IMR-90 (cell line): ENCODE measurements around the gene ARMC9. TPM values are rescaled to one million over a fixed set of nuclear protein-coding genes. Genes with fewer than 3 reads are reported as not detected.

Experiments
- ATAC-seq: fragments of 200-7000 bp; cut with Tn5 transposase; 2 replicates; pipeline ENCODE4 v1.9.1; 2020; ENCODE audit warnings: low read depth, mild to moderate bottlenecking, moderate library complexity
- BruUV-seq: library from RNA; stranded (reverse); fragments of 400-500 nt; replicated peaks from 2 replicates; lab custom pipeline; 2021; lab: Mats Ljungman, UMichigan
- CTCF ChIA-PET: fragments of 300-600 bp; formaldehyde crosslinking; extraction: SDS; loops from one replicate; lab custom pipeline; 2021; ENCODE audit warnings: antibody characterized with exemption; lab: Yijun Ruan, JAX
- POLR2A ChIA-PET: fragments of 300-600 bp; sonication (Branson Sonifier 250); formaldehyde crosslinking; loops from one replicate; lab custom pipeline; 2022; ENCODE audit warnings: antibody characterized with exemption; ENCODE audit not compliant: unreplicated experiment; lab: Charles Lee
- DNase-seq: peaks from one replicate; pipeline ENCODE4 v3.0.0; 2013
- H2AFZ ChIP-seq: replicated peaks from 2 replicates; pipeline ENCODE3; 2013; ENCODE audit warnings: low read length, mild to moderate bottlenecking; ENCODE audit not compliant: poor library complexity
- H2AK5ac ChIP-seq: 2 replicates; pipeline ENCODE4 v1.6.1; 2013; ENCODE audit warnings: low read depth, low read length, inconsistent platforms
- H2AK9ac ChIP-seq: replicated peaks from 2 replicates; pipeline ENCODE3; 2013; ENCODE audit warnings: mild to moderate bottlenecking, low read depth, low read length, moderate library complexity; ENCODE audit not compliant: poor library complexity
- H2BK120ac ChIP-seq: 2 replicates; pipeline ENCODE4 v1.6.1; 2013; ENCODE audit warnings: low read depth, low read length, inconsistent platforms
- H2BK15ac ChIP-seq: 3 replicates; pipeline ENCODE4 v1.6.1; 2013; ENCODE audit warnings: low read depth, low read length, inconsistent platforms
- H2BK20ac ChIP-seq: 2 replicates; pipeline ENCODE4 v1.6.1; 2013; ENCODE audit warnings: low read depth, mild to moderate bottlenecking, inconsistent platforms, low read length, moderate library complexity
- H2BK5ac ChIP-seq: 2 replicates; pipeline ENCODE4 v1.6.1; 2013; ENCODE audit warnings: mild to moderate bottlenecking, low read depth, low read length, inconsistent platforms; ENCODE audit not compliant: poor library complexity, severe bottlenecking
- H3K14ac ChIP-seq: replicated peaks from 2 replicates; pipeline ENCODE4 v1.6.1; 2013; ENCODE audit warnings: low read depth, low read length, inconsistent platforms
- H3K18ac ChIP-seq: 2 replicates; pipeline ENCODE4 v1.6.1; 2013; ENCODE audit warnings: low read depth, low read length, control low read depth
- H3K23ac ChIP-seq: 2 replicates; pipeline ENCODE4 v1.6.1; 2013; ENCODE audit warnings: low read depth, low read length, inconsistent platforms
- H3K27ac ChIP-seq: 2 replicates; pipeline ENCODE4 v1.5.1; 2013; ENCODE audit warnings: mild to moderate bottlenecking, control low read depth, low read length; ENCODE audit not compliant: insufficient read depth
- H3K27me3 ChIP-seq: 2 replicates; pipeline ENCODE4 v1.6.1; 2013; ENCODE audit warnings: low read length; ENCODE audit not compliant: control insufficient read depth, insufficient read depth
- H3K36me3 ChIP-seq: 2 replicates; pipeline ENCODE4 v1.6.1; 2013; ENCODE audit warnings: low read length, mixed read lengths; ENCODE audit not compliant: control insufficient read depth, insufficient read depth
- H3K4ac ChIP-seq: 2 replicates; pipeline ENCODE4 v1.6.1; 2013; ENCODE audit warnings: low read depth, low read length, inconsistent platforms
- H3K4me1 ChIP-seq: 2 replicates; pipeline ENCODE4 v1.6.1; 2013; ENCODE audit warnings: low read length, mixed read lengths; ENCODE audit not compliant: control insufficient read depth, insufficient read depth
- H3K4me2 ChIP-seq: 2 replicates; pipeline ENCODE4 v1.6.1; 2013; ENCODE audit warnings: low read depth, mild to moderate bottlenecking, control low read depth, low read length, moderate library complexity
- H3K4me3 ChIP-seq: 2 replicates; pipeline ENCODE4 v1.5.1; 2013; ENCODE audit warnings: low read depth, mild to moderate bottlenecking, control low read depth, low read length, moderate library complexity; ENCODE audit not compliant: insufficient read depth
- H3K56ac ChIP-seq: 2 replicates; pipeline ENCODE4 v1.6.1; 2013; ENCODE audit warnings: low read length, inconsistent platforms; ENCODE audit not compliant: insufficient read depth; ENCODE audit errors: extremely low read depth
- H3K79me1 ChIP-seq, 2 experiments: 2 replicates each; pipeline ENCODE4 v1.6.1; 2013; ENCODE audit warnings: low read length in 2 of 2, inconsistent platforms in 1 of 2, low read depth in 1 of 2
- H3K9ac ChIP-seq: 2 replicates; pipeline ENCODE4 v1.6.1; 2013; ENCODE audit warnings: low read depth, low read length, control low read depth
- H3K9me1 ChIP-seq: 2 replicates; pipeline ENCODE4 v1.6.1; 2013; ENCODE audit warnings: low read length, inconsistent platforms; ENCODE audit not compliant: insufficient read depth
- H3K9me3 ChIP-seq: 2 replicates; pipeline ENCODE4 v1.6.1; 2013; ENCODE audit warnings: low read length; ENCODE audit not compliant: control insufficient read depth, insufficient read depth
- H4K20me1 ChIP-seq: 2 replicates; pipeline ENCODE4 v1.6.1; 2013; ENCODE audit warnings: low read length, inconsistent platforms; ENCODE audit not compliant: insufficient read depth
- H4K5ac ChIP-seq: 2 replicates; pipeline ENCODE4 v1.6.1; 2013; ENCODE audit warnings: mild to moderate bottlenecking, low read depth, low read length, control low read depth
- H4K8ac ChIP-seq, 2 experiments: 2 replicates each; pipeline ENCODE4 v1.6.1; 2013; ENCODE audit warnings: low read depth in 2 of 2, low read length in 2 of 2, control low read depth in 1 of 2, inconsistent platforms in 1 of 2
- H4K91ac ChIP-seq: 2 replicates; pipeline ENCODE4 v1.6.1; 2013; ENCODE audit warnings: low read depth, low read length, inconsistent platforms; ENCODE audit not compliant: insufficient read depth
- BHLHE40 ChIP-seq: fragments of 150-350 bp; IDR thresholded peaks from 2 replicates; pipeline ENCODE4 v1.6.1; 2016; ENCODE audit warnings: mild to moderate bottlenecking, low read depth, low read length
- CEBPB ChIP-seq: IDR thresholded peaks from 2 replicates; pipeline ENCODE4 v1.6.1; 2012; ENCODE audit warnings: low read depth, low read length, improper control_type of control experiment
- CHD1 ChIP-seq: IDR thresholded peaks from 2 replicates; pipeline ENCODE4 v1.6.1; 2012; ENCODE audit warnings: low read depth, low read length, improper control_type of control experiment
- CTCF ChIP-seq: conservative IDR thresholded peaks from 2 replicates; pipeline ENCODE4 v1.5.1; 2012; ENCODE audit warnings: mild to moderate bottlenecking, low read depth, low read length, improper control_type of control experiment
- ELK1 ChIP-seq: fragments of 150-350 bp; IDR thresholded peaks from 2 replicates; pipeline ENCODE4 v1.6.1; 2016; ENCODE audit warnings: low read depth, mild to moderate bottlenecking, low read length, moderate library complexity, borderline replicate concordance
- FOS ChIP-seq: fragments of 150-350 bp; IDR thresholded peaks from 2 replicates; pipeline ENCODE4 v1.6.1; 2016; ENCODE audit warnings: low read depth, low read length
- MAFK ChIP-seq: IDR thresholded peaks from 2 replicates; pipeline ENCODE4 v1.6.1; 2012; ENCODE audit warnings: low read depth, low read length, improper control_type of control experiment
- MAZ ChIP-seq: IDR thresholded peaks from 2 replicates; pipeline ENCODE4 v1.6.1; 2012; ENCODE audit warnings: low read depth, mild to moderate bottlenecking, low read length, improper control_type of control experiment, moderate library complexity, borderline replicate concordance
- MXI1 ChIP-seq: IDR thresholded peaks from 2 replicates; pipeline ENCODE4 v1.6.1; 2012; ENCODE audit warnings: low read depth, mild to moderate bottlenecking, low read length, moderate library complexity, borderline replicate concordance
- NFE2L2 ChIP-seq: fragments of 150-350 bp; IDR thresholded peaks from 2 replicates; pipeline ENCODE4 v1.6.1; 2016; ENCODE audit warnings: low read depth, mild to moderate bottlenecking, low read length
- POLR2A ChIP-seq: IDR thresholded peaks from 2 replicates; pipeline ENCODE4 v1.6.1; 2012; ENCODE audit warnings: mild to moderate bottlenecking, low read depth, low read length
- RAD21 ChIP-seq: IDR thresholded peaks from 2 replicates; pipeline ENCODE4 v1.6.1; 2012; ENCODE audit warnings: low read length, improper control_type of control experiment
- RCOR1 ChIP-seq: IDR thresholded peaks from 2 replicates; pipeline ENCODE4 v1.6.1; 2012; ENCODE audit warnings: mild to moderate bottlenecking, low read length, improper control_type of control experiment; ENCODE audit not compliant: insufficient replicate concordance
- RFX5 ChIP-seq: IDR thresholded peaks from 2 replicates; pipeline ENCODE4 v1.8.0; 2012; ENCODE audit warnings: low read depth, mild to moderate bottlenecking, low read length, moderate library complexity
- SMC3 ChIP-seq: fragments of 150-350 bp; IDR thresholded peaks from 2 replicates; pipeline ENCODE4 v1.6.1; 2016; ENCODE audit warnings: low read depth, mild to moderate bottlenecking, antibody characterized with exemption, low read length, moderate library complexity
- USF2 ChIP-seq: fragments of 150-350 bp; IDR thresholded peaks from 2 replicates; pipeline ENCODE4 v1.6.1; 2017; ENCODE audit warnings: mild to moderate bottlenecking, antibody characterized with exemption, low read length, low read depth
- WGBS, 2 experiments: methylation state at CpG; one replicate each; pipeline versions ENCODE4 v1.1.5 to v1.1.7; 2013; ENCODE audit warnings: missing lambda C conversion rate in 2 of 2; ENCODE audit not compliant: insufficient read length in 1 of 2; ENCODE audit errors: extremely low coverage in 2 of 2; 5-methylcytosine and 5-hydroxymethylcytosine counted together
- dilution Hi-C: fragments of 300-500 bp; cut with HindIII; formaldehyde crosslinking; loops from one replicate; pipeline ENCODE4 v1.14.3; 2018; ENCODE audit warnings: low sequenced_read_pairs; ENCODE audit not compliant: unreplicated experiment
- in situ Hi-C: fragments of 300-500 bp; cut with MboI; formaldehyde crosslinking; loops from 3 replicates; pipeline ENCODE4 v1.14.3; 2019; ENCODE audit warnings: low sequenced_read_pairs, inconsistent platforms, mixed read lengths
- intact Hi-C: fragments of 100-400 bp; cut with micrococcal nuclease; formaldehyde crosslinking; loops from 2 replicates; pipeline ENCODE4 v1.10.0; 2022
- polyA plus RNA-seq, 3 experiments: library from polyadenylated mRNA; depleted of rRNA; stranded (reverse); fragments of >200 nt; gene quantifications; 2 replicates each; pipeline ENCODE4 v1.2.3, GENCODE V29; 2012; ENCODE audit warnings: low replicate concordance in 1 of 3
- total RNA-seq: library from RNA; depleted of rRNA; stranded (reverse); fragments of >200 nt; gene quantifications from 2 replicates; pipeline ENCODE4 v1.2.3, GENCODE V29; 2012

ARMC9 gene
- total and polyA plus RNA-seq, 2 of the 4 experiments (the other 2 are of a cell fraction): 36.0 to 46.6 TPM

GRCh38 chr2:231384109-231384435 lies 185.6 kb downstream of the ARMC9 start:
- in situ Hi-C loops (no loop called here), dilution Hi-C loops (no loop called here), intact Hi-C loops (no loop called here)
- H2BK120ac ChIP-seq: no peak overlapping the region
- BruUV-seq: no TSS peak
- H3K27me3 ChIP-seq: no peaks in the 10 kb centered on the region
- H3K79me1 ChIP-seq: no peaks in the 10 kb centered on the region
- H4K91ac ChIP-seq: no peak overlapping the region
- TF ChIP-seq ELK1: no peak
- TF ChIP-seq NFE2L2: no peak
- no peak for TF ChIP-seq FOS
- TF ChIP-seq CTCF: no peak
- TF ChIP-seq RFX5: no peak
- no peak for TF ChIP-seq MXI1
- TF ChIP-seq MAZ: no peak
- no peak for TF ChIP-seq SMC3
- no peak for TF ChIP-seq CEBPB
- TF ChIP-seq POLR2A: no peak
- TF ChIP-seq BHLHE40: no peak
- TF ChIP-seq USF2: no peak
- no peak for TF ChIP-seq RCOR1
- no peak for TF ChIP-seq RAD21
- no peak for TF ChIP-seq MAFK
- TF ChIP-seq CHD1: no peak
- H3K14ac ChIP-seq: no peak overlapping the region
- no CpG with 5 or more reads among the region's 2 CpGs for WGBS, 2 experiments
- no peak overlapping the region for H3K27ac ChIP-seq
- H3K9me1 ChIP-seq: no peaks in the 10 kb centered on the region
- ATAC-seq: no peak
- no peak overlapping the region for H3K23ac ChIP-seq
- no peak for DNase-seq
- ChIA-PET CTCF (no interaction called here), POLR2A (no interaction called here)
- H2BK5ac ChIP-seq: no peak overlapping the region
- H3K18ac ChIP-seq: no peak overlapping the region
- no peak overlapping the region for H4K5ac ChIP-seq
- H4K20me1 ChIP-seq: no peaks in the 10 kb centered on the region
- no peak overlapping the region for H4K8ac ChIP-seq
- no peak overlapping the region for H2AFZ ChIP-seq
- no peak overlapping the region for H3K56ac ChIP-seq
- no peaks in the 10 kb centered on the region for H3K36me3 ChIP-seq
- H2BK20ac ChIP-seq: no peak overlapping the region
- H3K4me1 ChIP-seq: peaks cover 9% of the 10 kb centered on the region
- no peak overlapping the region for H2AK5ac ChIP-seq
- H2BK15ac ChIP-seq: no peak overlapping the region
- H3K4ac ChIP-seq: no peak overlapping the region
- H3K4me3 ChIP-seq: no peak overlapping the region
- H3K4me2 ChIP-seq: no peak overlapping the region
- H3K9me3 ChIP-seq: peaks cover 4% of the 10 kb centered on the region
- H3K9ac ChIP-seq: no peak overlapping the region
- H2AK9ac ChIP-seq: no peak overlapping the region
